Measurements from ENCODE around the gene AADAC.
"Not testable (repeated sequence)": the region's sequence is repeated elsewhere in the genome, so short reads cannot be mapped to it uniquely, and the experiment has no call there.

Gene AADAC

GRCh38 chr3:151776259-151776740 is 37.6 kb upstream of the AADAC start:
- H3K36me3 ChIP-seq: no peaks in the 10 kb centered on the region
- no peaks in the 10 kb centered on the region for H3K4me1 ChIP-seq (ENCODE audit: control insufficient read depth in 1 of 2, insufficient read depth in 1 of 2, low read depth in 1 of 2, low read length in 1 of 2)
- H3K27me3 ChIP-seq: no peaks in the 10 kb centered on the region
- H3K9me3 ChIP-seq: no peaks in the 10 kb centered on the region
- H3K27ac ChIP-seq: no peak overlapping the region
- no peak overlapping the region for H3K4me3 ChIP-seq (ENCODE audit: low read depth in 1 of 2, low read length in 1 of 2)
- TF ChIP-seq CTCF (IDR thresholded peaks at IDR 0.05): no peak

GRCh38 chr3:151777880-151778279 is 36.0 kb upstream of the AADAC start:
- H3K9me3 ChIP-seq: no peaks in the 10 kb centered on the region
- H3K36me3 ChIP-seq: no peaks in the 10 kb centered on the region
- no peak overlapping the region for H3K27ac ChIP-seq
- no peak overlapping the region for H3K4me3 ChIP-seq (ENCODE audit: low read depth in 1 of 2, low read length in 1 of 2)
- TF ChIP-seq CTCF (IDR thresholded peaks at IDR 0.05): no peak
- H3K4me1 ChIP-seq (ENCODE audit: control insufficient read depth in 1 of 2, insufficient read depth in 1 of 2, low read depth in 1 of 2, low read length in 1 of 2): no peaks in the 10 kb centered on the region
- H3K27me3 ChIP-seq: no peaks in the 10 kb centered on the region

- no peaks in the 10 kb centered on the region for H3K4me1 ChIP-seq (ENCODE audit: control insufficient read depth in 1 of 2, insufficient read depth in 1 of 2, low read depth in 1 of 2, low read length in 1 of 2)
- H3K27me3 ChIP-seq: no peaks in the 10 kb centered on the region
- H3K9me3 ChIP-seq: no peaks in the 10 kb centered on the region
These were observed 26.3 kb upstream of the AADAC start for GRCh38 chr3:151787626-151788025.

GRCh38 chr3:151788401-151788800 is 25.5 kb upstream of the AADAC start:
- H3K4me3 ChIP-seq (ENCODE audit: low read depth in 1 of 2, low read length in 1 of 2): no peak overlapping the region
- H3K36me3 ChIP-seq: no peaks in the 10 kb centered on the region
- H3K9me3 ChIP-seq: no peaks in the 10 kb centered on the region
- H3K4me1 ChIP-seq (ENCODE audit: control insufficient read depth in 1 of 2, insufficient read depth in 1 of 2, low read depth in 1 of 2, low read length in 1 of 2): no peaks in the 10 kb centered on the region
- H3K27me3 ChIP-seq: no peaks in the 10 kb centered on the region
- no peak overlapping the region for H3K27ac ChIP-seq
- TF ChIP-seq CTCF (IDR thresholded peaks at IDR 0.05): no peak

More at GRCh38 chr3:151787626-151788025, 26.3 kb upstream of the AADAC start:
- no peak overlapping the region for H3K4me3 ChIP-seq (ENCODE audit: low read depth in 1 of 2, low read length in 1 of 2)
- TF ChIP-seq CTCF (IDR thresholded peaks at IDR 0.05): no peak
- H3K27ac ChIP-seq: no peak overlapping the region
- H3K36me3 ChIP-seq: no peaks in the 10 kb centered on the region

- no peak overlapping the region for H3K4me3 ChIP-seq (ENCODE audit: low read depth in 1 of 2, low read length in 1 of 2)
- TF ChIP-seq CTCF (IDR thresholded peaks at IDR 0.05): no peak
These were observed 24.0 kb upstream of the AADAC start for GRCh38 chr3:151789853-151790463.

GRCh38 chr3:151790763-151791162 is 23.2 kb upstream of the AADAC start:
- H3K9me3 ChIP-seq; H3K27me3 ChIP-seq; H3K36me3 ChIP-seq; H3K4me1 ChIP-seq (ENCODE audit: control insufficient read depth in 1 of 2, insufficient read depth in 1 of 2, low read depth in 1 of 2, low read length in 1 of 2); H3K4me3 ChIP-seq (ENCODE audit: low read depth in 1 of 2, low read length in 1 of 2); H3K27ac ChIP-seq: not testable (repeated sequence)

More at GRCh38 chr3:151789853-151790463, 24.0 kb upstream of the AADAC start:
- Histone ChIP-seq H3K9me3 (no peaks in the 10 kb centered on the region), H3K36me3 (no peaks in the 10 kb centered on the region), H3K4me1 (ENCODE audit: control insufficient read depth in 1 of 2, insufficient read depth in 1 of 2, low read depth in 1 of 2, low read length in 1 of 2) (no peaks in the 10 kb centered on the region), H3K27me3 (no peaks in the 10 kb centered on the region), H3K27ac (no peak overlapping the region)

Measured in neutrophil (primary cell).